GM21381 (cell line): ENCODE measurements around the gene OPRD1.
A peak's percentile ranks its signal among the peaks of the same experiment; 100 is the strongest.
"Not testable (repeated sequence)": the region's sequence is repeated elsewhere in the genome, so short reads cannot be mapped to it uniquely, and the experiment has no call there.

Source experiments
- ATAC-seq: cut with Tn5 transposase; IDR thresholded peaks from one replicate; pipeline ENCODE4 v1.9.1; 2021; ENCODE audit warnings: mild to moderate bottlenecking, moderate library complexity; ENCODE audit not compliant: unreplicated experiment

Gene OPRD1

DNA sequence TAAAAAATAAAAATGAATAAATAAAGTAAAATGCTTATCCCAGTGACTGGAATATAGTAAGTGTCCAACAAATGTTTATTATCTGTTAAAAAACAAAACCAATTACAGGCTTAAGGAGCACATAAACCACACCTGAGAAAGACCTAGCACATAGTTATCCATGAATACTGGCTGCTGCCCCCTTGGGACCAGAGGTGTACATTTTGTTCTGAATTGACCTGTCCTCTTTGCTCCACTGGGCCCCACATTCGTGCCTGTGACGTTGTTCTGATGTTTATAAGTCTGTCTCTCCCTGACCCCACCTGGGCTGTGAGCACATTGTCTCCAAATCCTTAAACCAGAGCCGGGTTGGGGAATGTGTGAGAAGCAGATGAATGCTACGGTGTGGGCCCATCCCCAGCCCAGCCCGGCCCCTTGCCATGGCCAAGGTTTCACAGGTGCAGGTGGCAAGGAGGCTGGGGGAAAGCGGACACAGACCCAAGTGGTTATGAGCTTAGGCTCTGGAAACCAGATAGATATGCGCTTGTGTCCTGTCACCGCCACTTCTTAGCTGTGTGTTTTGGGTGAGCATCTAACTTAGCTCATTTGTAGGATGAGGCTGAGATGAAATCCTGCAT lies 29.1 kb downstream of the OPRD1 start:
- no peak for ATAC-seq

DNA sequence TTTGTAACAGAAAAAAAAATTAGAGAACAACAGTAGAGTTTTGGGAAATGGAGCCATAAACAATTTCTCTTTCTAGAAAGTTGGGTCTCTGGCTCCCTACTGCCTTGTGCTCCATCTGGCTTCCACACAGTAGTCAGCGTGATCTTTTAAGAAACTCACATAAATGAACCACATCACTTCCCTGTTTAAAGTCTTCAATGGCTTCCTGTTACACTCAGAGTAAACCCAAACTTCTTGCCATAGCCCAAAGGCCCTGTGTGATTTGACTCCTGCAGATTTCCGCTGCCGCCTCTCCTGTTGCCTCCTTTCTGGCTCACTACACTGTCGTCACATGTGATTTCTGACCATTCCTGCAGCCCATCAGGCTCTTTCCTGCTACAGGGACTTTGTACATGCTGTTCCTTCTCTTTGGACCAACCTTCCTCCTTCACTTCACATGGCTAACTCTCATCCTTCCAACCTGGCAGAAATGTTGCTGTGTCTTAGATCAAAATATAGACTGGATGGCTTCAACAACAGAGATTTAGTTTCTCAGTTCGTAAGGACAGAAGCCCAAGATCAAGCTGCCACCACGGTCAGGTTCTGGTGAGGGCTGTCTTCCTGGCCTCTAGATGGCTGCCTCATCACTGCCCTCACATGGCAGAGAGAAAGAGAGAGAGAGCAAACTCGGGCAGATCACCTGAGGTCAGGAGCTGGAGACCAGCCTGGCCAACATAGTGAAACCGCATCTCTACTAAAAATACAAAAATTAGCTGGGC lies 34.0 kb downstream of the OPRD1 start:
- no peak for ATAC-seq

DNA sequence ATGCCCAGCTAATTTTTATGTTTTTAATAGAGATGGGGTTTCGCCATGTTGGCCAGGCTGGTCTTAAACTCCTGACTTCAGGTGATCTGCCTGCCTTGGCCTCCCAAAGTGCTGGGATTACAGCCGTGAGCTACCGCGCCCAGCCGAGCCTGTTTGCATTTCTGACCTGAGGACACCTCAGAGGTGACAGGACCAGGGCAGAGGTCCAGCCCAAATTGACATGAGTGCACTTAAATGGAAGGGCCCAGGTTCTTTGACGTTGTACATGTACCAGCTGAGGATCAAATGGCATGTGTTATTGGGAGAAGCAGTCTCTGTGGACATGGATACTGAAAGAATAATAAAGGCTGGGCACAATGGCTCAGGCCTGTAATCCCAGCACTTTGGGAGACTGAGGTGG lies 35.2 kb downstream of the OPRD1 start:
- ATAC-seq, result not testable (repeated sequence)

DNA sequence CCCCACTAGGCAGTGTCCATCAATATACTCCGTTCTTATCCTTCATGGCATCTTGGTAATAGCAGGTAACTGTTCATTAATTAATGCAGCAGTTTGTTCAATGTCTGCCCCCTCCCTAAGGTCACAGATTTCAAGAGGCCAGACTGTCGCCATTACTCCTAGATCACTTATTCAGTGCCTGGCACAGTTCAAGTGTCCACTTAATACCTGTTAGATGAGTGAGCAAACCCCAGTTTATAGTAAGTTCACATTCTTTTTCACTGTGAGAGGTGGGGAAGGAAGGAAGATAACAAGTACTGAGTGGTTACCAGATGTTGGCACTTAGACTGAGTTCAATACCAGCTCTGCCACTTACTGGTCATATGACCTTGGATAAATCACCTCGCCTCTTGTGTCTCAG lies 36.4 kb downstream of the OPRD1 start:
- no peak for ATAC-seq

DNA sequence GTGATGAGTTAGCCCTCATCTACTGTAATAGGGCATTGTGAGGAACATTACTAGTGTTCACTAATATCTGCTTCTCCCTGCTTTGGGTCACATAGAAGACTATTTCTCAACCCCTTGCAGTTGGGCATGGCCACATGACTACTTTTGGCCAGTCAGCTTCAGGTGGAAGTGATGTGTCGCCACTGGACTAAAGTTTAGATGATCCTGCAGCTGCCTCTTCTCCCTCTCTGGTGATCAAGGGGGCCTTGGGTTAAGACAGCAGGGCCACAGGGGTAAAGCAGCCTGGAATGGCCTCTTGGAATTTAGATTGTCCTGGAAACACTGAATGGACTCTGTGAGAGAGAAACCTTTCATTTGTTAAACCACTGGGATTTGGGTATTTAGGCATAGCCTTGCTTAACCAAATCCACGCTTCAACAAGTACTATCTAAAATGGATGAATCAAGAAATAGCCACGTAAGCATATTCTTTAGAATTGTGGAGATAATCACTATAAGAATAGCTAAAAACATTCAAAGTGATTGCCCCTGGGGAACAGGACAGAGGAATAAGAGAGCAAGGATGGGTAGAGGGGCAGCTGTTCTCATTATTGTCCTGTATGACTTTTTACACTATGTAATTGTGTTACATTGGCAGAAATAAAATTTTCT lies 41.2 kb downstream of the OPRD1 start:
- ATAC-seq, result no peak

DNA sequence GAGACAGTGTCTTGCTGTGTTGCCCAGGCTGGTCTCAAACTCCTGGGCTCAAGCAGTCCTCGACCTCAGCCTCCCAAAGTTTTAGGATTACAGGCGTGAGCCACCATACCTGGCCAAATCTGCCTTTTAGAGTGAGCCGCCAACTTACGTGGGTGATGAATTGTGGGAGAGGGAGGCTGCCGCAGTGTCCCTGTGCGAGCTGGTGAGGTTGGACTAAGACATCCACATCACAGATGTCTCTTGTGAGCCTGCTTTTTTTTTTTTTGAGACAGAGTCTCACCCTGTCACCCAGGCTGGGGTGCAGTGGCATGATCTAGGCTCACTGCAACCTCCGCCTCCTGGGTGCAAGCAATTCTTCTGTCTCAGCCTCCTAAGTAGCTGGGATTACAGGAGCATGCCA lies 42.4 kb downstream of the OPRD1 start:
- not testable (repeated sequence) for ATAC-seq

DNA sequence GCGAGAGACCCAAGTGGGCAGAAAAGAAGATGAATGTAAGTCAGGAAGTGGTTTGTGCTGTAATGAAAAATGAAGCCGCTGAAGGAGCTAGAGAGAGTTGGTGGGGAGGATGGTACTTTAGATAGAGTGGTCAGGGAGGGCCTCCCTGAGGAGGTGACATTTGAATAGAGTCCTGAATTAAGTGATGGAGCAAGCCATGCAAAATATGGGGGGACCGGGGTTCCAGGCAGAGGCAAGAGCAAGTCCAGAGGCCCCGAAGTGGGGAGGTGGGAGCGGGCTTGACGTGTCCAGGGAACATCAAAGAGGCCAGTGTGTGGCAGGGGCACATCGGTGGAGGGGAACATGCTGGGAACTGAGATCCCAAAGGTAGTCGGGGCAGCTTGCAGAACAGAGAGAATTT lies 43.1 kb downstream of the OPRD1 start:
- ATAC-seq, result no peak

DNA sequence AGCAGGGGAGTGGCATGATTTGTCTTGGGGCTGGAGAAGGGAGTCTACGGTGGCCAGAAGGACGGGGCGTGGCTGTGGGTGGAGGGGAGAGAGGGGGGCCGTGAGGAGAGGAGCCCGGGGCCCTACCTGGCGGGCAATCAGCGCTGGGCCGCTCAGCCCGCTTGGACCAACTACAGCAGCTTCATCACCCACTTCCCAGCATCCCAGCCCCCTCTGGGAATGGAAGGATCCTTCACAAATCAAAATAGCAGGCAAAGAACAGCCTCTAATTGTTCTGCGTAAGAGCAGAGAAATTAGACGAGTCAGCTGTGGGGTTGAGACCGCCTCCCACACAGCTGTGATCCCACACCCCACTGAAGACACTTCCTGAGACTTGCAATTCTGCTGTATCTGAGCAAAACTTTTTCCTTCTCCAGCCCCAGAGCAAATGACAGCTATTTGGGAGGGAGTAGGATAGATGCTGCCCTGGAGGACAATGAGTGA lies 43.5 kb downstream of the OPRD1 start:
- ATAC-seq, result no peak

DNA sequence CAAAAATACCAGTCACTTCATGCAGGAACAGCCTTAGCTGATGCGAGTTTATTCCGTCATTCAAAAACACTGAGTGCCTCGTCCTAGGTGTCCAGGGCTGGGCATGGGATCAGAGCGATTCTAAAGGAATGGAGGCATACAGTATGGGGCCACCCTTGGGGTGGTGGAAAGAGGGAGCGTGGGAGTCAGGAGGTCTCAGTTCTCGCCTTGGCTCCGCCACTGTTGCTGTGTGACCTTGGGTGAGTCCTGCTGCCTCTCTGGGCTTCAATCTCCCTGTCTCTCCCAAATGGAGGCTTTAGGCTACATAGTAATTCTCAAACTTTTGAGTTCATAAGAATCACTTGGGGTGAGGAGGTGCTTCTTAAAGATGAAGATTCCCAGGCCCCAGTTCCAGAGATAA lies 44.0 kb downstream of the OPRD1 start:
- ATAC-seq, result no peak

DNA sequence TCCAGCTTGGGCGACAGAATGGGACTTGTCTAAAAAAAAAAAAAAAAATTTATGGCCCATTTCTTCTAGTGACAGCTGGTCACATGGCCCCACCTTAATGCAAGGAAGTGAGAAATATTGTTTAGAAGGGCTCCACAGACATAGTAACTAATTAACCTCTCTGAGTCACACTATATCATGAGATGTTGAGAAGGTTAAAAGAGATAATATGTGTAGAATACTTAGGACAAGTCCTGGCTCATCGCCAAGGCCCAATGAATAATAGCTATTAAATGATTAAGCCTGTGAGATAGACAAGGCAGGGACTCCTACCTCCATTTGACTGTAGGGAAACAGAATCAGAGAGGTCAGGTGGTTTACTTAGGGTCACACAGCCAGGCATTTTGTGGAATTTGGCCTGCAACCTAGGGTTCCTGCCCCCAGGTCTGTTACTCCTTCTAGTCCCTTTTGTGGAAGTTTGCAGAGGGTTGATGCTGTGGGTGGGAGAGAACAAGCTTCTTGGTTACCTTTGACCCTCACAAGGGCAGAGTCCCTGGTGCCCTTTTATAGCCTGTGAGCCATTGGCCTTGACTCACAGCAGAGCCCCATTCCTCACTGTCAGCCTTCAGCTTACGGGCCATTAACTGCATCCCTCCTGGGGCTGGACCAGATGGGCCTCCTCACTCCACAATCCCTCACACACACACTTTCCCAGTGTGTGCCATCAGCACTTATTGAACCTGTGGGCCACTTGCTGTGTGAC lies 48.5 kb downstream of the OPRD1 start:
- peak; percentile 57 for ATAC-seq

DNA sequence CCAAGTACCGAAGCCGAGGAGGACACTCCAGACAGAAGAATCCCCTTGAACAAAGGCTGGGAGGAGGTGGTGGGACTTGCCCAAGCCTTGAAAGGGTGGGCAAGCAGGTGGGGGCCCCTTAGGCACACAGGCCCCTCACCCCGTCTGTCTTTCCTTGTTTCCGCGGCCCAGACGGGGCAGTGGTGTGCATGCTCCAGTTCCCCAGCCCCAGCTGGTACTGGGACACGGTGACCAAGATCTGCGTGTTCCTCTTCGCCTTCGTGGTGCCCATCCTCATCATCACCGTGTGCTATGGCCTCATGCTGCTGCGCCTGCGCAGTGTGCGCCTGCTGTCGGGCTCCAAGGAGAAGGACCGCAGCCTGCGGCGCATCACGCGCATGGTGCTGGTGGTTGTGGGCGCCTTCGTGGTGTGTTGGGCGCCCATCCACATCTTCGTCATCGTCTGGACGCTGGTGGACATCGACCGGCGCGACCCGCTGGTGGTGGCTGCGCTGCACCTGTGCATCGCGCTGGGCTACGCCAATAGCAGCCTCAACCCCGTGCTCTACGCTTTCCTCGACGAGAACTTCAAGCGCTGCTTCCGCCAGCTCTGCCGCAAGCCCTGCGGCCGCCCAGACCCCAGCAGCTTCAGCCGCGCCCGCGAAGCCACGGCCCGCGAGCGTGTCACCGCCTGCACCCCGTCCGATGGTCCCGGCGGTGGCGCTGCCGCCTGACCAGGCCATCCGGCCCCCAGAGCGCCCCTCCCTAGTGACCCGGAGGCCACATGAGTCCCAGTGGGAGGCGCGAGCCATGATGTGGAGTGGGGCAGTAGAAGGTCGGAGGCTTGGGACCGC lies 50.8 kb downstream of the OPRD1 start:
- no peak for ATAC-seq

DNA sequence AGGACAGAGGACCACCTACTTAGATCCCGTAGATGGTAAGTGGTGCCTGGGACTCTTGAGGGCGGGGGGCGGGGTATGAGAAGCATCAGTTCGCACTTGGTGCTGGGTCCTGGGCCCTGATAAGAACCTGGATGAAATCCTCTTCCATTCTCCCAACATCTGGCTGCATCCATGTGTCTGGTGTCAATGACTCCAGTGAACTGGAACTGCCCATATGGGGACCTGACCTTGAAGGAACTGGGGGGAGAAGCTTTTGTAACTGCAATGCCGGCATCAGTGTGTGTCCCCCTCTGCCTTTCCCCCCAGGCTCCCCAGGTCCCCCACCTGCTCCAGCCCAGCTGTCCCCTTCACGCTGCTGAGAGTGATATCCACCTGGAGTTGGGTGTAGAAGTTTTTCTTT lies 52.7 kb downstream of the OPRD1 start:
- no peak for ATAC-seq

DNA sequence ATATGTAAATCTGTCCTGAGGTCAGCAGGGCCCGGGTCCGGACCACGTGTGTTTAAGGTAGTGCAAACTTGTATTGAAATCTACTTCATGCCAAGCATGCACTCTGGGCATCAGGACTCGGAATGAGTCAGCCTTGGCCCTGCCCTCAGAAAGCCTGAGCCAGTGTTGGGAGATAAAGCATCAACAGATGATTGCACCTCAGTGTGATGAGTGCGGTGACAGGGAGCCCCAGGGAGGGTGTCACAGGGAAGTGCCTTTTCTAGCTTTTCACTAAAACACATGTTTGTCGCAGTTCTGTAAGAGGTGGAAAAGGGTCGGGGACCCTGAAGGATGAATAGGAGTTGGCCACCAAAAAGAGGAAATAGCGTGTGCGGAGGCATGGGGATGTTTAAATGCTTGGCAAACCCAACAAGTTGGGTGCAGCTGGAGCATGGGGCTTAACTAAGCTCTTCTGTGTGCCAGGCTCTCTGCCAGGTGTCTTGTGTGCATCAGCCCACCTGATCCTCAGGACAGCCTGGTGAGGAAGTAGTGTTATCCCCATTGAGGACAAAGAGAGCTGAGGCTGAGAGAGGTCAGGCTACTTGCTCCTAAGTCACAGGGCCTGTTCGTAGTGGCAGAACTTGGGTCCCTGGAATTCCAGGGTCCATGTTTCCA lies 54.2 kb downstream of the OPRD1 start:
- no peak for ATAC-seq

DNA sequence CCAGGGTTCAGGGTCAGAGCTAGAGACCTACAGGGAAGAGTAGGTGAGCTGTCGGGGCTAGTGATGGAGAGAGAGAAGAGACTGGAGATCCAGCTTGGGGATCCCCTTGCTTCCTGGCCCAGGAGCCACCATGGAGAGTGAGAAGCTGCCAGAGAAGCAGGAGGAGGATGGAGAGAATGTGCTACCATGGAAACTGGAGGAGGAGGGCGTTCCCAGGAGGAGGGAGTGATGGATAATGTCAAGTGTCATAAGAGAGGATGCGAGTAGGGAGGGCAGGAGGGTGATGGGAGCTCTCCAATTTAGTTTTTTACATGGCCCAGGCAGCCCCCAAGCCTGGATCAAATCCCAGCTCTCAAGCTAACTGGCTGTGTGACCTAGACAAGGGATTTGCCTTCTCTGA lies 55.9 kb downstream of the OPRD1 start:
- no peak for ATAC-seq

DNA sequence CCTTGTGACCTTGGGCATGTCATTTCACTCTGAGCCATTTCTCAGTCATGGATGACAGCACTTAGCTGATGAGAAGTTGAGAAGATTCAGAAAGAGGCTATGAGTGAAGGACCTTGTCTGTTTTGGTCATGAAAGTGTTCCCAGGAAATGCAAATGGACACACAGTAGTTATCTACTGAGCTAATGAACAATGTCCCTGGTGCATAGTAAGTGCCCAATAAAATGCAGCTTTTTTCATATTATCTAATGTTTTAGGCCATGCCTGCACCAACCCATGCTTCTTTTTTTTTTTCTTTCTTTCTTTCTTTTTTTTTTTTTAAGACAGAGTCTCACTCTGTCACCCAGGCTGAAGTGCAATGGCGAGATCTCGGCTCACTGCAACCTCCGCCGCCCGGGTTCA lies 58.0 kb downstream of the OPRD1 start:
- ATAC-seq, result no peak

DNA sequence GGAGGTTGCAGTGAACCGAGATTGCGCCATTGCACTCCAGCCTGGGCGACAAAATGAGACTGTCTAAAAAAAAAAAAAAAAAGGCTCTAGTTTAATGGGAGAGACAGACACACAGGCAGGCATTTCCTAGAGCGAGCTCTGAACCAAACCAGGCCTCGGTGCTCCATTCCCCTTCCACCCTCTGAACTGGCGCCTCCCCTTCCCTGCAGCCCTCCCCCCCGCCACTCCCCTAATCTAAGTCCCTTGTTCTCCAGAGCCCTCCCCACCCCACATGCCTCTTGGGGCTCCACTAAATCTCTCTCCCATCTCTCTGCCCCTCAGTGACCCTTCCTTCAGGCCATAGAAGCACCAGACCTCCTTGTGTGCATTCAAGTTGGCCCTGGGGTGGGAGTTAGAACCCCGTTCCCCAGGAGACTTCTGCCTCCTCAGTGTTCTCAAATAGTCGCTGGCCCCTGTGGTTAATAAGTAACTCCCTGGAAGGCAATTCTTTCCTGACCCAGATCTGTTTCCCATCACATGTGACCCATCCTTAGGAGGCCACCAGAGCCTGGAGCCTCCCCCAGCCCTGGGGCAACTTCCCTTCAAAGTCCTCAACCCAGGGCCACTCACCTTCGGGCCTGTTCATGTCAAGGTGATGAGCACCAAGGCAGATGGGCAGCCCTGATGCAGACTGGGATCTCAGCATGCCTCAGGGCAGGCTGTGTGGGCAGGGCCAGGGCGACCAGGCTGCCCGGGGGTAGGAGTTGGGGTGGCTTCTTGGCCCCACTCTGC lies 59.8 kb downstream of the OPRD1 start:
- ATAC-seq, result no peak

DNA sequence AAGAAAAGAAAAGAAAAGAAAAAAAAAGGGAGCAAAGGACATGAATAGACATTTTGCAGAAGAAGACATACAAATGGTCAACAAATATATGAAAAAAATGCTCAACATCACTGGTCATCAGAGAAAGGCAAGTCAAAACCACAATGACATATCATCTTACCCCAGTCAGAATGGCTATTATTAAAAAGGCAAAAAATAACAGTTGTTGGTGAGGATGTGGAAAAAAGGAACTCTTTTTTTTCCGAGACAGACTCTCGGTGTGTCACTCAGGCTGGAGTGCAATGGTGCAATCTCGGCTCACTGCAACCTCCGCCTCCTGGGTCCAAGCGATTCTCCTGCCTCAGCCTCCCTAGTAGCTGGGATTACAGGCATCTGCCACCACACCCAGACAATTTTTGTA lies 63.2 kb downstream of the OPRD1 start:
- not testable (repeated sequence) for ATAC-seq

DNA sequence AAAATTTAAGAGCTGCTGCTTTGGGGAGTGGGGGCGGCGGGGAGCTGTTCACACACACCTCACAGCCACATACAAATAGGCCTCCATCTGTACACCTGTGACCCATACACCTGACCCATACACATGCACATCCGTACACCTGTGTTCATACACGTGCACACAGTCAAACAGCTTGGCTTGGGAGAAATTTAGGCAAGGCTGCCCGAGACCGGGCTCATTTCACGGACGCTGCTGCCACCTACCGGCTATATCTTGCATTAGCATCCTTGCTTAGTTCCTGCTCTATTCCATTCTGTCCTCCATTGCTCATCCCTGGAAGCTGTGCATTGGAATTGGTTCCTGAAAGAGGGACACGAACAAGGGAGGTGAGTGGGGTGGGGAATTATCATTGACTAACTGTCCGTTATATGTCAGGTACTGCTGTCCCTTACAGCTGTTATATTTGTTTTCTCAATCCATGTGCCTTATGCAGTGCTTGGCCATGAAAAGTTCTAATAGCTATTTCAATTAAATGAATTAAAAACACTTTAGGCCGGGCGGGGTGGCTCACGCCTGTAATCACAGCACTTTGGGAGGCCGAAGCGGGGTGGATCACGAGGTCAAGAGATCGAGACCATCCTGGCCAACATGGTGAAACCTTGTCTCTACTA lies 65.3 kb downstream of the OPRD1 start:
- peak; percentile 66 for ATAC-seq

DNA sequence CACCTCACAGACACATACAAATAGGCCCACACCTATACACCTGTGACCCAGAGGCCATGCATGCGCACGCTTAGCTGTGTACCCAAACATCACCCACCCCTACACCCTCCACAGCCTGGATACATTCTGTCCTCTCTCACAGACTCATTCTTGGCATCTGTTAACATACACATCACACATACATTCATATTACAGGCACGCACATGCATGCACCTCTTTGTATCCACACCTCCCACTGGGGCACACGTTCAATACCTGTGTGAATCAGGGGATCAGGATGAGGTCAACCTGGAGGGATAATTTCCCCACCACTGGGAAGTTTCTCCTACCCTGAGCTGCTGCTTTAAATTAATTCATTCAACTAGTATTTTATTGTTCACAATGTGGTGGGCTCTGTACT lies 66.8 kb downstream of the OPRD1 start:
- no peak for ATAC-seq
